HS-5 (cell line): ENCODE measurements around the gene MAP4.
A peak's percentile ranks its signal among the peaks of the same experiment; 100 is the strongest.
"Not testable (repeated sequence)": the region's sequence is repeated elsewhere in the genome, so short reads cannot be mapped to it uniquely, and the experiment has no call there.

Source experiments
- DNase-seq: peaks from one replicate; pipeline ENCODE4 v3.0.0-alpha.2; 2012; ENCODE audit warnings: low read depth

Gene MAP4

DNA sequence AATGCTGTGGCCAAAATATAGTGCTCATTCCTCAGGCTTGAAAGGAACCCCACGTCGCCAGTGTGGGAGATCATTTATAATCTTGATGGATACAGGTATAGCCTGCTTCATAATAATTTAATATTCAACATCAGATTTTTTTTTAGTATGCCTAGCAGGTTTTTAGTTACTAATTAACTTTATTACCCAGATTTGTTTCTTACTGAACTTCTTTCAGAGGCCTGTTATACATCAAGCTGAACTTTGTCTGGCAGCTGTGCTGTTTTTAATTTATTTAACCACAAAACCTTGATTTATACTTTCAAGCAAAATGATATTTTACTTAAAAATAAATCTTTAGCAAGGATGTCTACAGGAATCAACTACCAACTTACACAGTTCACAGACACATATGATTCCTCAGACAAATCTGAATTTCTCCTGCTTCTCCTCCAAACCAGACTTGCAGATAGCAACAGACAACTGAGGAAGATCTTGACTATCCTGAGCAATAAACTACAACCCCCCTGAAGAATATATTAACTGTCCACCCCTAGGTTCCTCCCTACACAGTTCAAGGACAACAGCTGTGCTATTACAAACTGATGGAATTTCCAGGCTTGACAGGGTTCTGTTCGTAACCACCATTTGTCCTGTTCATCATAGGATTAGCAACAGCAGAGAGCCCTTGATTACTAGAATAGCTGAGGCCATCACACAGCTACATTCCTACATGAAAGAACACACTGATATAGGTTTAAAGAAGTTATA, 610 bp downstream of the MAP4 start:
- no peak for DNase-seq

- DNase-seq: no peak
Observed at GRCh38 chr3:48014358-48014757, 1.9 kb downstream of the MAP4 start.

DNA sequence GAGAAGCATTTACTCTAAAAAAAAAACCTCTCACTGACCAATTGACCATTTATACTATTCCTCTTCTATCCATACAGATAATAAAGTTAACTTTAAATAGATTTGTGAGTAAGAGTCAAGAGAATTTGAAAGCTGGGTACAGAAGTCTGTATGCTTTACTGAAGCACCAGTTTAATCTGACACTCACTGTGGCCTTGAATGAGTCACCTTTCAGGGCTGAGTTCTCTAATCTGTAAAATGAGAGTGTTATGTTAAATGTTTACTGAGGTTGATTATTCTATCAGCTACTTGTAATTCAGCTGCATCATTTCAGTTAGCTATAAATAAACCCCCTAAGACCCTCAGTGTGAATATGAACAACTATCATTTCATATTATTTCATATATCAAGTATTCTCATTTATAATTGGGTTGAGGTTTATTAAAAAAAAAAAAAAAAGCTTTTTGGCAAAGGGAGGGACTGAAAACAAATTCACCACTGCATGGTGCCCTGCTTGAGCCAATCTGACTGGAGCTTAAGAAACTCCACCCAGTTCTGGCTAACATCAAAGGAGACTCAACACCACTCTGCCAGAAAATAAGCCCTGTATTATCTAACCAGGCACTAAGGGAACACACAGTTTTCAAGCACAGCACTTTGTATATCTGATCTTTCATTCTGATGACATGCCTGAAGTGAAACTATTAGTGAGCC, 2.8 kb downstream of the MAP4 start:
- DNase-seq: peak; percentile 45

GRCh38 chr3:48012659-48013058, 3.6 kb downstream of the MAP4 start:
- DNase-seq: no peak

DNA sequence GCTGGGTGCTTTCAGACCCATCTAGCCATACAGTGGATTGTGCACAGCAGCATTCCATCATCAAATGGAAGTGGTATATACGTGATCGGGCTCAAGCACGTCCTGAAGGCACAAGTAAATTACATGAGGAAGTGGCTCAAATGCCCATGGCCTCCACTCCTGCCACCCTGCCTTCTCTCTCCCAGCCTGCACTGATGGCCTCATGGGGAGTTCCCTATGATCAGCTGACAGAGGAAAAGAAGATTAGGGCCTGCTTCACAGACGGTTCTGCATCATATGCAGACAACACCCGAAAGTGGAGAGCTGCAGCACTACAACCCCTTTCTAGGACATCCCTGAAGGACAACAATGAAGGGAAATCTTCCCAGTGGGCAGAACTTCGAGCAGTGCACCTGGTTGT, 8.2 kb downstream of the MAP4 start:
- not testable (repeated sequence) for DNase-seq

- DNase-seq: not testable (repeated sequence)
Observed at GRCh38 chr3:48007361-48007760, 8.9 kb downstream of the MAP4 start.

DNA sequence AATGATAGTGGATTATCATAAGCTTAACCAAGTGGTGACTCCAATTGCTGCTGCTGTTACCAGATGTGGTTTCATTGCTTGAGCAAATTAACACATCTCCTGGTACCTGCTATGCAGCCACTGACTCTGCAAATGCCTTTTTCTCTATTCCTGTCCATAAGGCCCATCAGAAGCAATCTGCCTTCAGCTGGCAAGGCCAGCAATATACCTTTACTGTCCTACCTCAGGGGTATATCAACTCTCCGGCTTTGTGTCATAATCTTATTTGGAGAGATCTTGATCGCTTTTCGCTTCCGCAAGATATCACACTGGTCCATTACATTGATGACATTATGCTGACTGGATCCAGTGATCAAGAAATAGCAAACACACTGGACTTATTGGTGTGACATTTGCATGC, 9.4 kb downstream of the MAP4 start:
- not testable (repeated sequence) for DNase-seq

DNA sequence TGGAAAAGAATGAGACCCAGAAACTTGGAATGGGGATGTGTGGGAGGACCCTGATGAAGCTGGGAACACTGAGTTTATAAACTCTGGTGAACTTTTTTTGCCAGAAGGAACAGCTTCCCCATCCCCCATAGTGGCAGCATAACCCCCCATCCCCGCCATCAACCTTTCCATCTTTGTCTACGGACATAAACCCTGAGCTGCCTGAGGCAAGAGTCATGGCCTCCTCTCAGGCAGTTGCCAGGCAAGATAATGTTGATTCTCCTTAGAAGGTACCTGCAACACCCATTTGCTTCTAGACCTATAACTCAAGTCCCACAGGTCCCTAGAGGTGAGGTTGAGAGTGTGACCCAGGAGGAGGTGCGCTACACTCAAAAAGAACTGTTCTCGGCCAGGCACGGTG, 11.5 kb downstream of the MAP4 start:
- DNase-seq: no peak

DNA sequence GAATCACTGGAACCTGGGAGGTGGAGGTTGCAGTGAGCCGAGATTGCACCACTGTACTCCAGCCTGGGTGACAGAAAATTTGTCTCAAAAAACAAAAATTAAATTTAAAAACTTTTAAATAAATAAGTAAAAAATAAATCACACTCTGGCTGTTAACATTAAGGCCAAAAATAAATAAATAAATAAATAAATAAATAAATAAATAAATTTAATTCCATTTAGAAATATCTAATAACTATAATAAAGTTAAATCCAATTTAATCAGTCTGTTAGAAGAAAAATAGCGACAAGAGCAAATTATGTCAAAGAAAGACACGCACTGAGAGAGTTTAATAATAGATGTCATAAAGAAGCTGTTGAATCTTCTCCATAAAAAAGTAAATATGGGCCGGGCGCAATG, 13.4 kb downstream of the MAP4 start:
- DNase-seq: no peak

GRCh38 chr3:48001991-48002390, 14.2 kb downstream of the MAP4 start:
- no peak for DNase-seq

DNA sequence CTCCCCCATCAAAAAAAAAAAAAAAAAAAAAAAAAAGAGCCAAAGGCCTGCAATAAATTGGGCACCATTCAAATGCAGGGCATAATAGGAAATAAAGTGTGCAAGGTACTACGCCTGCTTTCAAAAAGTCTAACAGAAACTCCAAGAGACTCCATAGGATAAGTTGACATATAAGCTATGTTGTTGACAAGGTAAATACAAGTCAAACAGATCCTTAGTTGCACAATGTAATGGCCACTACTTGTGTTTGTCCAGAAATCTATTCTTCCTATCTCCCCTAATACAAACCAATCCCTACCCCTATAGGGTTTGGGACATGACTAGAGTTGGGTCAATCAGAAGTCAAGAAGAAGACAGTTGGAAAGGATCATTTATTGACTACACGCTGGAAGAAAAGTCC, 16.0 kb downstream of the MAP4 start:
- DNase-seq: no peak

DNA sequence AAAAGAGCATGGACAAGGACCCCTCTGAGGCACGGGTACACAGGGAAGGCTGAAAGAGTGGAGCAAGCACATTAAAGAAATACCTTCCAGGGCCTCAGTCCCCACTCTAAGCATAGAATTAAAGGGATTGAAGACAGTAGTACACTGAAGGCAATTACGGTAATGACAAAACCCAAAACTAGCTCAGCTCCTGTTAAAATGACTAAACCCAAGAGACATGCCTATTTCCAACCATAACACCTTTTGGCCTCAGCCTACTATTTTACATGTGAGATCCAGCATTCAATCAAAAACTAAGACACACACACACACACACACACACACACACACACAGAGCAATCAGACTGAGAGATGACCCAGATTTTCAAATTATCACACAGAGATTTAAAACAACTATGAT, 19.8 kb downstream of the MAP4 start:
- no peak for DNase-seq

DNA sequence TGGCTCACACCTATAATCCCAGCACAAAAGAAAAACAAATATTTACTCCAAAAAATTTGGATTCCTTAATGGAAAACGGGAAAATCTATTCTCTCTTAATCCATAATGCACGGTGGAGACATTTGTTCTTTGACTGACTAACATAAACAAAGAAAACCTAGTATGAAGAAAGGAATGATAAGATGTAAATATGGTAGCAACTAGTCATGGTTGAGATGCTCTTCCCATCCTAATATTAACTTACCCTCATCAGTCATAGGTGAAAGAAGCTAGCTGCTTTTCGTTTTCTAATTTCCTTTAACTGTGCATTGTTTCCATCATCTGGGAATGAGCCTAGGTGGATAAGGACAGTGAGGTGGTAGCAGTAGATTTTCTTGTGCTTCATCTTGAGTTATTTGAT, 22.0 kb downstream of the MAP4 start:
- no peak for DNase-seq

- no peak for DNase-seq
Observed at GRCh38 chr3:47991341-47991740, 24.9 kb downstream of the MAP4 start.

GRCh38 chr3:47989981-47990440, 26.2 kb downstream of the MAP4 start:
- peak; percentile 74 for DNase-seq

GRCh38 chr3:47985381-47985780, 30.8 kb downstream of the MAP4 start:
- DNase-seq: no peak

GRCh38 chr3:47984075-47984728, 32.0 kb downstream of the MAP4 start:
- peak; percentile 68 for DNase-seq

GRCh38 chr3:47980795-47981194, 35.4 kb downstream of the MAP4 start:
- DNase-seq: no peak

DNA sequence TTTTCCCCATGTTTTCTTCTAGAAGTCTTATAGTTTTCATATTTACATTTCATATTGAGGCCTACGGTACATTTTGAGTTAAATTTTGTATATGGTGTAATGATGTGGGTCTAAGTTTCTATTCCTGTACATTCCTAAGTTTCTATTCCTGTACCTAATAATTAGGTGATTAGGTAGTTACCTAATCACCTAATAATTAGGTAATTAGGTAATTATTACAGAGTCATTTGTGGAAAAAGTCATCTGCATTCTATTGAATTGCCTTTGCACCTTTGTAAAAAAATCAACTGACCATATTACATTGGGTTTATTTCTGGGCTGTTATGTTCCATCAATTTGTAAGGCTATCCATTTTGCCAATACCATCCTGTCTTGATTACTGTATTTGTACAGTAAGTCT, 37.1 kb downstream of the MAP4 start:
- no peak for DNase-seq

GRCh38 chr3:47978386-47978785, 37.8 kb downstream of the MAP4 start:
- DNase-seq: no peak

GRCh38 chr3:47976135-47976732, 40.0 kb downstream of the MAP4 start:
- DNase-seq: no peak

DNA sequence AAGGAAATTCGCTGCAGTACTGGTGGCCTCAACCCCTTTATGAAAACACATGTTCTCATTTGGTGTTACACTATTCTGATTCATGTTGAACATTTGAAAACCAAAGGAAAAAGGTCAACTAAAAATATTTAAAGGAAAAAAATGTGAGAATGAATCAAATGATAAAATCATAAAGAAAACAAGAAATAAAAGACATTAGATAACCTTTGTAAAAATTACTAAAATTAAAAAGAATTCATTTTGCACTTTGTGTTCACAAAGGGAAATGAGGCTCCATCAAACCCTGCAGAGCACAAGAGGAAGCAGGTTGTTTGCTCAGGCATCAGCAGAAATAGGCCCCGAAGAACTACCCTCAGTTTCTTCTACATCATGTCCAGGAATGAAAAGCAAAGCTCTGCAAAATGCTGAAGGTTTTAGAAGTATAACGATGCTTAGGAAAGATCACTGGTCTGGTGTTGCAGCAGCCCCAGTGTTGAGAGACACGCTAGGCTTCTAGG, 41.2 kb downstream of the MAP4 start:
- no peak for DNase-seq

DNA sequence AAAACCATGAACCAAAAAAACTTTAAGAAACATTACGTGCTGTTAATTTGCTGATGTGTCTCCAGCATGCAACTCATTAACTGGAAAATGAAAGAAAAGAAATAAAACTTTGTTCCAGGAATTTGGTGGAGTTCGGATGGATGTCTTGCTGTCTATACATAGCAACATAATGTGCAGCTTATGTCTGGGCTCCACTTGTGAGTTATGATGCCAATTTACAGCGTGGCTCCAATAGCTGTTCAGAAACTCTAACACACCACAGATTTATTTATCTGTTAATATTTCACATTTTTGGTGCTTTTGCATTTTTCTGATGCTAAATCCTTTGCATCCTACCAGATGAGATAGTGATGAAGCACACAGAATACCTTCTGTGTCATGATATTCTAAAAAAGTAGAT, 45.1 kb downstream of the MAP4 start:
- DNase-seq: no peak
